DOHH2 (cell line): ENCODE measurements around the gene APOBEC2.

ENCODE experiments used
- H3F3A ChIP-seq: fragments of 200-600 bp; sonication (generic), shearing (Covaris generic); 2 replicates; pipeline ENCODE4 v1.6.0; 2016; ENCODE audit warnings: antibody characterized with exemption, mild to moderate bottlenecking; ENCODE audit not compliant: control insufficient read depth, insufficient read depth
- H3K27ac ChIP-seq: fragments of 200-600 bp; sonication (generic); 2 replicates; pipeline ENCODE4 v1.5.1; 2014; ENCODE audit warnings: low read depth, mild to moderate bottlenecking, low read length, moderate library complexity
- H3K27me3 ChIP-seq: fragments of 200-600 bp; sonication (generic); 2 replicates; pipeline ENCODE4 v1.6.1; 2014; ENCODE audit warnings: mild to moderate bottlenecking, low read length, mixed read lengths; ENCODE audit not compliant: control insufficient read depth
- H3K36me3 ChIP-seq: fragments of 200-600 bp; sonication (generic); 2 replicates; pipeline ENCODE4 v1.6.1; 2014; ENCODE audit warnings: mild to moderate bottlenecking, low read length, moderate library complexity, mixed read lengths; ENCODE audit not compliant: control insufficient read depth
- H3K4me1 ChIP-seq: fragments of 200-600 bp; sonication (generic); 2 replicates; pipeline ENCODE4 v1.6.1; 2014; ENCODE audit warnings: mild to moderate bottlenecking, low read length, mixed read lengths; ENCODE audit not compliant: control insufficient read depth
- H3K4me2 ChIP-seq: fragments of 200-600 bp; sonication (generic); 2 replicates; pipeline ENCODE4 v1.6.0; 2014; ENCODE audit warnings: mild to moderate bottlenecking, low read length, moderate library complexity
- H3K4me3 ChIP-seq: fragments of 200-600 bp; sonication (generic); 2 replicates; pipeline ENCODE4 v1.5.1; 2014; ENCODE audit warnings: mild to moderate bottlenecking, low read length, mixed read lengths
- H3K79me2 ChIP-seq: fragments of 200-600 bp; sonication (generic); 2 replicates; pipeline ENCODE4 v1.6.1; 2014; ENCODE audit warnings: mild to moderate bottlenecking, low read length, mixed read lengths; ENCODE audit not compliant: control insufficient read depth
- H3K9me2 ChIP-seq: fragments of 200-600 bp; sonication (generic); replicated peaks from 2 replicates; pipeline ENCODE4 v1.6.1; 2014; ENCODE audit warnings: mild to moderate bottlenecking, low read length, mixed read lengths; ENCODE audit not compliant: control insufficient read depth
- H3K9me3 ChIP-seq: fragments of 200-600 bp; sonication (generic); 2 replicates; pipeline ENCODE4 v1.6.1; 2014; ENCODE audit warnings: antibody characterized with exemption, low read length, mixed read lengths; ENCODE audit not compliant: control insufficient read depth, insufficient read depth
- H4K20me1 ChIP-seq: fragments of 200-600 bp; sonication (generic); 2 replicates; pipeline ENCODE4 v1.6.0; 2014; ENCODE audit warnings: low read depth, mild to moderate bottlenecking, antibody characterized with exemption, low read length, moderate library complexity; ENCODE audit not compliant: control insufficient read depth, insufficient read depth
- EZH2phosphoT487 ChIP-seq: fragments of 200-600 bp; sonication (generic); IDR thresholded peaks from 2 replicates; pipeline ENCODE4 v1.6.1; 2017; ENCODE audit warnings: borderline replicate concordance, mild to moderate bottlenecking, antibody characterized with exemption, low read length, moderate library complexity, mixed read lengths
- TF ChIP-seq, protein P1 (sequence below): fragments of 200-600 bp; sonication (generic); IDR thresholded peaks from one replicate; pipeline ENCODE4 v1.5.1; 2014; ENCODE audit warnings: antibody characterized with exemption, mild to moderate bottlenecking, low read depth, low read length; ENCODE audit not compliant: poor library complexity, severe bottlenecking

The APOBEC2 gene

DNA sequence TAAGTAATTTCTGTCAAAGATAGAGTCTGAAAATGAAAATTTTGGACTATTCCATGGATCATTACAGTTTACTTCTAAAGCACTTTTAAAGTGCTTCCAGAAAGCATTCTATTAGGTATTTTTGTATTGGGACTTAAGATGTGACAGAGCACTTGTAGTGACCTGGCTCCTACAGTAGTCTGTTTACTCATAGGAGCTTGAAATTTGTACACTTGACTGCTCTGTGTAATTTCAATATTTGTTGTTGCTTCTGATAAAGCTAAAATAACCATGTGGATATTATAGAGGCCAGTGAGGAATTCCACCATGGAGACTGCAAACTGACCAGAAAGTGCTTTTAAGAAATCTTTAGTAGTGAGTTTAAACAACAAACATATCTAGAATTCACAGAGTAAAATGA lies 30.1 kb downstream of the APOBEC2 start:
- H3K36me3 ChIP-seq = peaks cover 97% of the 10 kb centered on the region
- H3K4me2 ChIP-seq = no peak overlapping the region

DNA sequence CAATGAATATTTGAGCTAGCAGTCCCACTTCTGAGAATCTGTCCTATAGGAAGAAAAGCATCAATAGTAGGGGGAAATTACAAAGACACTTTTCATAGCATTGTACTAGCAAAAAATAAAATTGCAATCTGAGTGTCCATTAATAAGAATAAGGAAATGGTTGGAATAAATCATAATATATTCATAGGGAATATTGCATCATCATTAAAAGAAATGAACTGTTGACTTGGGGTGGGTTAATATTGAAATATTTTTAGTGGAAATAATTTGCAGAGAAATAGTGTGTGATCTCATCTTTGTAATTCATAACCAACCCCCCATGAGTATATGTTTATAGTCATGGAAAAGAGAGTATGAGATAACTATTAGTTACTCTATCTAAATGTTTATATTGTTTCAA lies 32.2 kb downstream of the APOBEC2 start:
- H3K9me3 ChIP-seq = no peaks in the 10 kb centered on the region
- H3K27ac ChIP-seq = no peak overlapping the region
- no peaks in the 10 kb centered on the region for H4K20me1 ChIP-seq
- no peaks in the 10 kb centered on the region for H3K9me2 ChIP-seq
- H3K4me3 ChIP-seq = no peak overlapping the region
- H3K27me3 ChIP-seq = no peaks in the 10 kb centered on the region
- peaks cover 8% of the 10 kb centered on the region; the same call in 1 of the 2 replicates for H3F3A ChIP-seq
- TF ChIP-seq, protein P1, sequence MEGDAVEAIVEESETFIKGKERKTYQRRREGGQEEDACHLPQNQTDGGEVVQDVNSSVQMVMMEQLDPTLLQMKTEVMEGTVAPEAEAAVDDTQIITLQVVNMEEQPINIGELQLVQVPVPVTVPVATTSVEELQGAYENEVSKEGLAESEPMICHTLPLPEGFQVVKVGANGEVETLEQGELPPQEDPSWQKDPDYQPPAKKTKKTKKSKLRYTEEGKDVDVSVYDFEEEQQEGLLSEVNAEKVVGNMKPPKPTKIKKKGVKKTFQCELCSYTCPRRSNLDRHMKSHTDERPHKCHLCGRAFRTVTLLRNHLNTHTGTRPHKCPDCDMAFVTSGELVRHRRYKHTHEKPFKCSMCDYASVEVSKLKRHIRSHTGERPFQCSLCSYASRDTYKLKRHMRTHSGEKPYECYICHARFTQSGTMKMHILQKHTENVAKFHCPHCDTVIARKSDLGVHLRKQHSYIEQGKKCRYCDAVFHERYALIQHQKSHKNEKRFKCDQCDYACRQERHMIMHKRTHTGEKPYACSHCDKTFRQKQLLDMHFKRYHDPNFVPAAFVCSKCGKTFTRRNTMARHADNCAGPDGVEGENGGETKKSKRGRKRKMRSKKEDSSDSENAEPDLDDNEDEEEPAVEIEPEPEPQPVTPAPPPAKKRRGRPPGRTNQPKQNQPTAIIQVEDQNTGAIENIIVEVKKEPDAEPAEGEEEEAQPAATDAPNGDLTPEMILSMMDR = no peak
- H3K36me3 ChIP-seq = peaks cover 91% of the 10 kb centered on the region
- peaks cover 8% of the 10 kb centered on the region for H3K4me1 ChIP-seq
- H3K79me2 ChIP-seq = peaks cover 39% of the 10 kb centered on the region
- no peak overlapping the region for H3K4me2 ChIP-seq

More for the DNA sequence above, 30.1 kb downstream of the APOBEC2 start:
- Histone ChIP-seq H3K27me3 (no peaks in the 10 kb centered on the region), H3K79me2 (peaks cover 60% of the 10 kb centered on the region), H3K4me3 (no peak overlapping the region), H3K9me2 (no peaks in the 10 kb centered on the region), H3F3A (peaks cover 4% of the 10 kb centered on the region; the same call in 1 of the 2 replicates), H3K9me3 (no peaks in the 10 kb centered on the region), H4K20me1 (no peaks in the 10 kb centered on the region; the same call in 1 of the 2 replicates), H3K4me1 (peaks cover 25% of the 10 kb centered on the region), H3K27ac (no peak overlapping the region)
- TF ChIP-seq, protein P1 = no peak
- no peak for TF ChIP-seq EZH2phosphoT487

DNA sequence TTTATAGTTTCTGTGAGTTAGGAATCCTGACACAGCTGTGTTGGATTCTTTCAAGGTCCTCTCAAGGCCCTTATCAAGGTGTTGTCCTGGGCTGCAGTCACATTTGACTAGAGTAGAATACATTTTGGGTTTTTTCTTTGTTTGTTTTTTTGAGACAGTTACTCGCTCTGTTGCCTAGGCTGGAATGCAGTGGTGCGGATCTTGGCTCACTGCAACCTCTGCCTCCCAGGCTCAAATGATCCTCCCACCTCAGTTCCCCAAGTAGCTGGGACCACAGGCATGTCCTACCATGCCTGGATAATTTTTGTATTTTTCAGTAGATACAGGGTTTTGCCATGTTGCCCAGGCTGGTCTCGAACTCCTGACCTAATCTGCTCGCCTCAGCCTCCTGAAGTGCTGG lies 35.4 kb downstream of the APOBEC2 start:
- no peaks in the 10 kb centered on the region for H3K9me3 ChIP-seq
- H3K79me2 ChIP-seq = peaks cover 9% of the 10 kb centered on the region
- no peak overlapping the region for H3K4me2 ChIP-seq
- no peak overlapping the region for H3K4me3 ChIP-seq
- no peak overlapping the region for H3K27ac ChIP-seq
- TF ChIP-seq EZH2phosphoT487 = no peak
- TF ChIP-seq, protein P1 = no peak
- H3F3A ChIP-seq = peaks cover 18% of the 10 kb centered on the region
- no peaks in the 10 kb centered on the region for H3K4me1 ChIP-seq
- H3K36me3 ChIP-seq = peaks cover 91% of the 10 kb centered on the region
- H4K20me1 ChIP-seq = no peaks in the 10 kb centered on the region
- H3K27me3 ChIP-seq = no peaks in the 10 kb centered on the region
- H3K9me2 ChIP-seq = no peaks in the 10 kb centered on the region
